WERI-Rb-1 (cell line): ENCODE data around the gene DDIT3.

Experiments
- DNase-seq: peaks from one replicate; pipeline ENCODE4 v3.0.0-alpha.2; 2020
- H3K27ac ChIP-seq: fragments of 250-450 bp; sonication (Bioruptor Pico); 2 replicates; pipeline ENCODE4 v1.5.1; 2020; ENCODE audit warnings: mild to moderate bottlenecking, moderate library complexity
- H3K27me3 ChIP-seq: fragments of 250-450 bp; sonication (Bioruptor Pico); 2 replicates; pipeline ENCODE4 v1.5.1; 2021; ENCODE audit warnings: mild to moderate bottlenecking, low read depth, moderate library complexity; ENCODE audit not compliant: insufficient read depth, severe bottlenecking
- H3K36me3 ChIP-seq: fragments of 250-450 bp; sonication (Bioruptor Pico); 2 replicates; pipeline ENCODE4 v1.5.1; 2020; ENCODE audit warnings: mild to moderate bottlenecking, moderate library complexity
- H3K4me3 ChIP-seq: 2 replicates; pipeline ENCODE4 v1.5.1; 2011; ENCODE audit warnings: low read depth, mild to moderate bottlenecking, control low read depth, low read length
- H3K9me3 ChIP-seq: fragments of 250-450 bp; sonication (Bioruptor Pico); 2 replicates; pipeline ENCODE4 v1.5.1; 2021; ENCODE audit warnings: mild to moderate bottlenecking, moderate library complexity; ENCODE audit not compliant: severe bottlenecking
- CTCF ChIP-seq: IDR thresholded peaks from 2 replicates; pipeline ENCODE4 v1.5.1; 2011; ENCODE audit warnings: low read depth, mild to moderate bottlenecking, control low read depth, inconsistent platforms, low read length

The DDIT3 gene

DNA sequence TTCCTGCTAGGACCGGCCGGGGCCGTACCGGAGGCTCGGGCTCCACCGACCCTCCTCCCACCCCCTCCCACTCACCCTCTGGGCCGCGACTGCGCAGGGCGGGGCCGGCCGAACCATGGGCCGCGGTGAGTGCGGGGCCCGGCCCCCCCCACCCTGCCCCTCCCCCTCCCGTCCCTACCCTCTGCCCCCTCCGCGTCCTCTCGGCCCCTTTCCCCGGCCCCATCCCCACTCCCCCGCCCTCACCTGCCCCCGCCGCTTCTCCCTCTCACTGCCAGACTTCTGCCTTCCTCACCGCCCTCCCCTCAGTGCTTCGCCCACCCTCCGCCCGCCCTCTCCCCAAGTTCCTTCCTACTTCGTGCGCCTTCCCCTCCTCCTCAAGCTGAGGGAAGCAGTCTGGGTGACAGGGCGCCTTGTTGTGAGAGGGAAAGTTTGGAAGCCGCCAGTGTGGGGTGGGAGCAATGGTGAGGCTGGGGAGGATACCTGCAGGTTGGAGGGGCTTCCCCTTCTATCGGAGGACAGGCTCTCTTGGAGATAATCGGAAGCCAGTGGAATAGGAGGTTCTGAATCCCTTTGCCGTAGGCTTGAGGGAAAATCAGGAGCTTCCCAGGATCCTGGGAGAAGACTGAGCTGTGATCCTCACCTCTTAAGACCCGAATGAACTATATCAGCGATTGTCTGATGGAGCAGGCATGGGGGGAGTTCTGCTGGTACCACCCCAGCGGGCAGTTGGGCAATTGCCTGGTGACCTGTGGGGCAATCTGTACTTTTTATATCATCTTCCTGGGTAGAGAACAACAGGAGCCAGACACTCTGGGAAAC is 2.8 kb upstream of the DDIT3 start:
- Histone ChIP-seq H3K4me3 (peak overlapping the region; percentile 59), H3K9me3 (no peaks in the 10 kb centered on the region), H3K27me3 (no peaks in the 10 kb centered on the region), H3K36me3 (peaks cover 63% of the 10 kb centered on the region), H3K27ac (peak overlapping the region; percentile 99)
- peak; percentile 67 for DNase-seq
- TF ChIP-seq CTCF = no peak

GRCh38 chr12:57522011-57522886 is 1.9 kb upstream of the DDIT3 start, which contains the start of gene MBD6:
MBD6 (plus strand) TSS chr12:57522824; CDS start chr12:57524304, 1,480 bp downstream.
- DNase-seq = peak; percentile 98
- peaks cover 65% of the 10 kb centered on the region for H3K36me3 ChIP-seq
- peak within 1 kb of the TSS; percentile 99 for H3K27ac ChIP-seq
- H3K9me3 ChIP-seq = no peaks in the 10 kb centered on the region
- no peaks in the 10 kb centered on the region for H3K27me3 ChIP-seq
- TF ChIP-seq CTCF = no peak
- H3K4me3 ChIP-seq = peak within 1 kb of the TSS; percentile 59

- Histone ChIP-seq H3K36me3 (peaks cover 65% of the 10 kb centered on the region), H3K9me3 (no peaks in the 10 kb centered on the region), H3K4me3 (peak overlapping the region; percentile 51), H3K27ac (peak overlapping the region; percentile 99), H3K27me3 (no peaks in the 10 kb centered on the region)
- TF ChIP-seq CTCF = peak; percentile 46
- peak; percentile 74 for DNase-seq
Measured at GRCh38 chr12:57521525-57522010, 1.3 kb upstream of the DDIT3 start.

- peak overlapping the region; percentile 97 for H3K27ac ChIP-seq
- no peaks in the 10 kb centered on the region for H3K27me3 ChIP-seq
- peak overlapping the region; percentile 90 for H3K4me3 ChIP-seq
- TF ChIP-seq CTCF = no peak
- H3K9me3 ChIP-seq = no peaks in the 10 kb centered on the region
- peaks cover 67% of the 10 kb centered on the region for H3K36me3 ChIP-seq
- DNase-seq = peak; percentile 55
Measured at GRCh38 chr12:57519796-57520052, 590 bp downstream of the DDIT3 start.

GRCh38 chr12:57518920-57519795 is 1.2 kb downstream of the DDIT3 start:
- H3K27ac ChIP-seq = peak overlapping the region; percentile 97
- TF ChIP-seq CTCF = no peak
- H3K9me3 ChIP-seq = no peaks in the 10 kb centered on the region
- peak; percentile 72 for DNase-seq
- H3K27me3 ChIP-seq = no peaks in the 10 kb centered on the region
- peaks cover 67% of the 10 kb centered on the region for H3K36me3 ChIP-seq
- peak overlapping the region; percentile 90 for H3K4me3 ChIP-seq
